ENCODE measurements around the gene MAD1L1.

DNA sequence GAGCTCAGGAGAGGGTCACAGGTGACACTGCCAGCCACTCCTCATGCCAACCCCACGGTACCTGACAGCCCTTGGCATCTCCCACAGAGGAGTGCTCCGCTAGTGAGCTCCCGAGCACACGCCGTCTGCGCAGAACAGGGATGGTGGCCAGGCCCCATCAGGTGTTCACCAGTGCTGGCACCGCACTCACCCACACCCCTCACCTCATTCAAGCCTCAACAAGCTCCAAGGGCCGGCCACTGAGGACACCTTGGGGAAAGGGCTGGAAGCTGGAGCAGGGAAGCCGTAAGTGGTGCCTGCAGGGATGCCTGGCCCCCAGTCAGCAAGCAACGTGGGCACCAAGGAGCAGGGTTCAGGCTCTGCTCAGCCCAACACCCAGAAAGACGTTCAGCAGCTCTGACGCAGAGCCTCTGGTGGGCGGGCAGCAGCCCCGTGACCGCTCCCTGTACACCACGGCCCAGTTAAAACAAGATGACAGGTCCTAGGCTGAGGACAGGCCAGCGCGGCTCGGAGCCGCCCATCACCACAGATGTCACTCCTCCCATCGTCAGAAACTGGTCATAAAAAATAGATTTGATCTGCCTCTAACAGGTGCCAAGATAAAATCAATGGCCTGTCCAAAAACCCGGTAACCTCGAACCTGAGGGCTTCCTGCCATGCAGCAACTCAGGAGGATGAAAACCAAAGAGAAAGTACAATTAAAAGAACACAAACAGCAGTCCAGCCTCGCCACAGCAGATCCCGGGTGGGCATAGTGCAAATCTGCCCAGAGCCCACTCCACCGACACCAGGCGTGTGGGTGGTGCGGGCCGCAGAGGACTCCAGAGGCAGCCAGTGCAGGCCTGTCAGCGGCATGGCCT is 275.9 kb downstream of the MAD1L1 start:
- TF ChIP-seq CTCF (IDR thresholded peaks at IDR 0.05) (no peak), POLR2A (IDR thresholded peaks at IDR 0.05) (no peak)
